OCI-LY1 (cell line): ENCODE measurements around the gene METTL1.

Experiments
- EZH2 ChIP-seq: fragments of 200-600 bp; sonication (generic), shearing (Covaris generic); IDR thresholded peaks from 2 replicates; pipeline ENCODE4 v1.8.0; 2017; ENCODE audit warnings: borderline replicate concordance, mixed run types, mild to moderate bottlenecking, antibody characterized with exemption, low read length, moderate library complexity, mixed read lengths
- TF ChIP-seq, protein P1 (sequence below): fragments of 200-600 bp; sonication (generic), shearing (Covaris generic); IDR thresholded peaks from 2 replicates; pipeline ENCODE4 v1.5.1; 2017; ENCODE audit warnings: mild to moderate bottlenecking, antibody characterized with exemption, low read length, moderate library complexity, mixed read lengths

DNA sequence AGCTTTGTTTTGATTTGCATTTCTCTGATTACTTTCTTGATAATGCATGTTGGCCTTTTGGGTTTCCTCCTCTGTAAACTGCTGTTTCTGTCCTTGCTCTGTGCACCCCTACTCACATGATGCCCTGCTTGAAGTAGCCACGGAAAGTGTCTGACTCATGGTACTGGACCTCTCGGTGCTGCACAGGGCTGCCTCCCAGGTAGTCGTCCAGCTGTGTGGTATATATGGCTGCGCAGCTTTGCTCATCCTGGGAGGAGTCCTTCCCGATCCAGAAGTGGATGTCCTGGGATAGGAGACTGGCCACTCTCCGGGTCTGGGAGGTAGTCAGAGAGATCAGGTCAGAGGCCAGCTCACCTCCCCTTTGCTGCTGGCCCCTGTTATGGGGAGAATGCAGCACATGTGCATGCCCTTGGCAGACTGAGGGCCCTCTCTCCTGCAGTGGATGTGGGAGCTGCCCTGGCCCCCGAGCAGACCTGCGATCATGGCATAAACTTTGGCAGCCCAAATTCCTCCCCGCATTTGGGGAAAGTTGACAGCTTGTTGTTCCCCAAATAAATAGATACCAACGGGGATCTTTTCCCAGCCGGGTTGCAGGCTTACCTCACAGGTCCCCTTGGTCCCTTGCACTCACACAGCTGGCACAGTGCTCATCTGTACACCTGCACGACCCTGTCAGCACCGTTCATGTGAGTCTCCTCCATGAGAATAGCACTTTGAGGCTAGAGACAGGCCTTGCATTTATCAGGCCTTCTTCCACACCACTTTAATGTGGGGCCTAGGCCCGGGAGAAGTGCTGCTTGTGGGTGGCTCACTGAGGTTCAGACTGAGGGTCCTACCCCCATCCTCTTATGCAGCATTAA is 41.4 kb upstream of the METTL1 start:
- TF ChIP-seq, protein P1, sequence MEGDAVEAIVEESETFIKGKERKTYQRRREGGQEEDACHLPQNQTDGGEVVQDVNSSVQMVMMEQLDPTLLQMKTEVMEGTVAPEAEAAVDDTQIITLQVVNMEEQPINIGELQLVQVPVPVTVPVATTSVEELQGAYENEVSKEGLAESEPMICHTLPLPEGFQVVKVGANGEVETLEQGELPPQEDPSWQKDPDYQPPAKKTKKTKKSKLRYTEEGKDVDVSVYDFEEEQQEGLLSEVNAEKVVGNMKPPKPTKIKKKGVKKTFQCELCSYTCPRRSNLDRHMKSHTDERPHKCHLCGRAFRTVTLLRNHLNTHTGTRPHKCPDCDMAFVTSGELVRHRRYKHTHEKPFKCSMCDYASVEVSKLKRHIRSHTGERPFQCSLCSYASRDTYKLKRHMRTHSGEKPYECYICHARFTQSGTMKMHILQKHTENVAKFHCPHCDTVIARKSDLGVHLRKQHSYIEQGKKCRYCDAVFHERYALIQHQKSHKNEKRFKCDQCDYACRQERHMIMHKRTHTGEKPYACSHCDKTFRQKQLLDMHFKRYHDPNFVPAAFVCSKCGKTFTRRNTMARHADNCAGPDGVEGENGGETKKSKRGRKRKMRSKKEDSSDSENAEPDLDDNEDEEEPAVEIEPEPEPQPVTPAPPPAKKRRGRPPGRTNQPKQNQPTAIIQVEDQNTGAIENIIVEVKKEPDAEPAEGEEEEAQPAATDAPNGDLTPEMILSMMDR, result no peak
- TF ChIP-seq EZH2, result no peak
